Mucosa of rectum (tissue), 2 donors: ENCODE data around the gene GPATCH2L.
A peak's percentile ranks its signal among the peaks of the same experiment; 100 is the strongest.

Experiments
- H3K27ac ChIP-seq, 2 donors: one replicate each; pipeline ENCODE4 v1.7.0; 2013; ENCODE audit warnings: inconsistent platforms in 2 of 2, low read depth in 2 of 2, low read length in 2 of 2
- H3K27me3 ChIP-seq, 2 donors: one replicate each; pipeline ENCODE4 v1.7.0; 2013; ENCODE audit warnings: low read length in 2 of 2; ENCODE audit not compliant: control insufficient read depth in 2 of 2, insufficient read depth in 2 of 2
- H3K36me3 ChIP-seq, 2 donors: one replicate each; pipeline ENCODE4 v1.7.0; 2013; ENCODE audit warnings: low read length in 2 of 2; ENCODE audit not compliant: control insufficient read depth in 2 of 2, insufficient read depth in 2 of 2
- H3K4me1 ChIP-seq, 2 donors: one replicate each; pipeline ENCODE4 v1.7.0; 2013; ENCODE audit warnings: low read length in 2 of 2, mild to moderate bottlenecking in 1 of 2; ENCODE audit not compliant: control insufficient read depth in 2 of 2, insufficient read depth in 2 of 2
- H3K4me3 ChIP-seq, 2 donors: one replicate each; pipeline ENCODE4 v1.7.0; 2013; ENCODE audit warnings: low read length in 2 of 2
- H3K9ac ChIP-seq, 2 donors: one replicate each; pipeline ENCODE4 v1.7.0; 2013; ENCODE audit warnings: low read length in 2 of 2, low read depth in 1 of 2, mild to moderate bottlenecking in 1 of 2
- H3K9me3 ChIP-seq, 2 donors: one replicate each; pipeline ENCODE4 v1.7.0; 2013; ENCODE audit warnings: low read length in 2 of 2; ENCODE audit not compliant: control insufficient read depth in 2 of 2
- donor health status: healthy.
- donor health status: Normal muscosa, but diverticular disease.

Gene GPATCH2L

DNA sequence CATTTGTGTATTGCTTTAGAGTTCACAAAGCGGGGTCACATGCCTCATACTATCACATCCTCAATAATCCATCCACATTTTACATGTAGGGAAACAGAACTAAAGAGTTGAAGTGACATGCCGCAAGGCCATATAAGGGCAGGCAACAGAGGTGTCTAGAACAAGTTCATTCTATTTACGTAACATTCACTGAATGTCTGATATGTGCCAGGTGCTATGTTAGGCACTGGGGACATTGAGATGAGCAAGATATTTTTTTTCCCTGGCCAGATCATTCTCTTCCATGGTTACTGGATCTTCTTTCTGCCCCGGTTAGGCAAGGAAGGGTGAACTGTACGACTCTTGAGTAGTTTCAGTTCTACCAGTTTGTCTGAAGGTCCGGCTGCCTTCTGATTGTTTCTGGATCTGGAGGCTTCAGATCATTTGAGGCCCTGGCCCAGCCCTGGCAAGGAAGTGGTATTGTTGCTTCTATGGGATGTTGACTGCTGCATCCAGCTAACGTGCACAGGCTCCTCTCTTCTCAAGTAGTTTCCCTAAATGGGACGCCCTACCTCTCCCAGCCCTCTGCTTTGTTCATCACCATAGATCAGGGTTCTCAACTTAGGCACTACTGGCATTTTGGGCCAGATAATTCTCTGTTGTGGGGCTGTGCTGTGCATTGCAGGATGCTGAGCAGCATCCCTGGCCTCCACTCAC, 12.1 kb downstream of the GPATCH2L start:
- no peaks in the 10 kb centered on the region for H3K9me3 ChIP-seq
- no peak overlapping the region for H3K27ac ChIP-seq
- H3K4me1 ChIP-seq, result no peaks in the 10 kb centered on the region
- H3K36me3 ChIP-seq, result peaks cover 27 to 31% of the 10 kb centered on the region in 2 donors
- H3K27me3 ChIP-seq, result no peaks in the 10 kb centered on the region
- no peak overlapping the region for H3K9ac ChIP-seq
- no peak overlapping the region for H3K4me3 ChIP-seq

GRCh38 chr14:76168531-76168930, 16.8 kb downstream of the GPATCH2L start:
- Histone ChIP-seq H3K4me1 (no peaks in the 10 kb centered on the region), H3K36me3 (peaks cover 33 to 39% of the 10 kb centered on the region in 2 donors), H3K9ac (no peak overlapping the region), H3K27ac (no peak overlapping the region), H3K9me3 (no peaks in the 10 kb centered on the region), H3K4me3 (no peak overlapping the region), H3K27me3 (no peaks in the 10 kb centered on the region)

- Histone ChIP-seq H3K27ac (no peak overlapping the region), H3K36me3 (peaks cover 33 to 41% of the 10 kb centered on the region in 2 donors), H3K9ac (no peak overlapping the region), H3K9me3 (no peaks in the 10 kb centered on the region), H3K4me1 (no peaks in the 10 kb centered on the region), H3K27me3 (no peaks in the 10 kb centered on the region), H3K4me3 (no peak overlapping the region)
Measured at GRCh38 chr14:76169776-76170175, 18.1 kb downstream of the GPATCH2L start.

- Histone ChIP-seq H3K4me3 (no peak overlapping the region), H3K27ac (no peak overlapping the region), H3K9ac (no peak overlapping the region), H3K9me3 (no peaks in the 10 kb centered on the region), H3K36me3 (peaks cover 29 to 46% of the 10 kb centered on the region in 2 donors), H3K27me3 (no peaks in the 10 kb centered on the region), H3K4me1 (no peaks in the 10 kb centered on the region)
Measured at GRCh38 chr14:76174982-76175381, 23.3 kb downstream of the GPATCH2L start.

DNA sequence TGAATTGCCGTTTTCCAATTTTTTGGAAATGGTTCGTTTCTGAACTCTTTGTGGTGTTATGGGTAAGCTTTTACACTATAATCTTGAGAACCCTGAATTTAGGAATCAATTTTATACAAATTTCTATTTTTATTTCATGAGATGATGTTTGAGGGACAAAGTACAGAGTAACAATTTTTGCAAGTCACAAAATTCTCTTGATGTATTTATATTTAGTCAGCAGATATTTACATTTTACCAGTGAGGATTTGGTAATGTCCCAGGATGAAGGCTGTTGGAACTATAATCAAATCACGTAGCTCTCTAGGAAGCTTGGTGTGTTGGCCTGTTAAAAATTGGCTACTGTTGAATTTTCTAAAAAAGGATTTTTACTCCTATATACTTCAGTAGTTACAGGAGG, 24.2 kb downstream of the GPATCH2L start:
- Histone ChIP-seq H3K36me3 (peaks cover 36 to 54% of the 10 kb centered on the region in 2 donors), H3K27ac (no peak overlapping the region), H3K4me1 (no peaks in the 10 kb centered on the region), H3K9me3 (no peaks in the 10 kb centered on the region), H3K9ac (no peak overlapping the region), H3K4me3 (no peak overlapping the region), H3K27me3 (no peaks in the 10 kb centered on the region)

- peaks cover 32 to 64% of the 10 kb centered on the region in 2 donors for H3K36me3 ChIP-seq
- no peak overlapping the region for H3K4me3 ChIP-seq
- H3K9me3 ChIP-seq, result no peaks in the 10 kb centered on the region
- no peaks in the 10 kb centered on the region for H3K4me1 ChIP-seq
- no peak overlapping the region for H3K9ac ChIP-seq
- no peaks in the 10 kb centered on the region for H3K27me3 ChIP-seq
- no peak overlapping the region for H3K27ac ChIP-seq
Measured at GRCh38 chr14:76181546-76181945, 29.8 kb downstream of the GPATCH2L start.

DNA sequence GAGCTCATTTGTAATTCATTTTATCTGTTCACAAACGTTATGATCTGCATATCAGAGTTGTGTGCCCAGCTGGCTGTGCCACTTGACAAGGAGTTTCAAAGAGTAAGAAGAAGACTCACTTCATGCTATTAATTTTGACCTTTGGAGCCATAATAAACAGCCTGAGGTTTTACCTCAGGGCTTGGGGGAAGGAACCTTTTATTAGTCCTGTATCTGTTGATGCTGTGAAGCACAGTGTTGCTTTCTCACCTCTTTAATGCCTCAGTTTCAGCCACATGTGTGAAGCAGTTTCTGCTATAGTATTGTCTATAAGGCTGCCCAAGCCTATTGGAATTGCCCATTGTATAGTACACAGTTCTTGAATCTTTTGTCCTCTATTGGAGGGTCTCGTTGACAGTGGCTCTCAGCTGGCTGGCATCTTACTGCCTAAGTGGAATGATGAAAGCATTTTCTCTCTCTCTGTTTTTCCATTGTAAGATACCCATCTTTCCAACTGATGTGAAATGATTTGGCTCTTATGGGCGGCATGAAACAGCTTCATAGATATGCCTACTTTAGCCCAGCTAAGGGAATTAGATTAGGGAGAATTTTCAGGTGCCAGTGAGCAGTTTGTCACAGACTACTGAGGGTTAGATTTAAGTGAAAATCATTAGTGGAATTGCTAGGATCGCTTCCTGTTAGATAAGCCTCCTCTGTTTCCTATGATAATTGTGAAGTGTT, 34.7 kb downstream of the GPATCH2L start:
- Histone ChIP-seq H3K36me3 (peaks cover 19 to 27% of the 10 kb centered on the region in 2 donors), H3K9me3 (no peaks in the 10 kb centered on the region), H3K27me3 (no peaks in the 10 kb centered on the region), H3K27ac (no peak overlapping the region), H3K9ac (no peak overlapping the region), H3K4me1 (no peaks in the 10 kb centered on the region), H3K4me3 (no peak overlapping the region)

DNA sequence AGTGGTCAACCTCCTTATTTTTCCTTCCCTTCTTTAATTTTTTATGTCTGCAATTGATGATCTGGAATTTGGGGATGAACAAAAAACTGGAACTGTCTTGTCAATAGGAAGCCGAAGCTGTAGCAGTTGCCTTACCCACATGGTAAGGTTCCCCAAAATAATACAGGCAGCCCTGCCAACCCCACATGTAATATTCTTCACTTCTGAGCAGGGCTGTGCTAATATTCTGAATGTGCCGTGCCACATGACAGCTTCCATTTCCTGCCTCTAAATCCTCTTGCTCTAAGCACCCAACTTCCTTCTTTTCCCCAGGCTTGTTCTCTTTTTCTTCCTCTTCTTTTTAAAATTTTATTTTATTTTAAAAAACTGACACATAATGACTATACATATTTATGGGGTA, 39.6 kb downstream of the GPATCH2L start:
- Histone ChIP-seq H3K9ac (no peak overlapping the region), H3K9me3 (no peaks in the 10 kb centered on the region), H3K4me1 (no peaks in the 10 kb centered on the region), H3K27me3 (no peaks in the 10 kb centered on the region), H3K4me3 (no peak overlapping the region), H3K27ac (peak overlapping the region in 1 of 2 donors; percentile 41), H3K36me3 (peaks cover 36% of the 10 kb centered on the region in 2 donors)

DNA sequence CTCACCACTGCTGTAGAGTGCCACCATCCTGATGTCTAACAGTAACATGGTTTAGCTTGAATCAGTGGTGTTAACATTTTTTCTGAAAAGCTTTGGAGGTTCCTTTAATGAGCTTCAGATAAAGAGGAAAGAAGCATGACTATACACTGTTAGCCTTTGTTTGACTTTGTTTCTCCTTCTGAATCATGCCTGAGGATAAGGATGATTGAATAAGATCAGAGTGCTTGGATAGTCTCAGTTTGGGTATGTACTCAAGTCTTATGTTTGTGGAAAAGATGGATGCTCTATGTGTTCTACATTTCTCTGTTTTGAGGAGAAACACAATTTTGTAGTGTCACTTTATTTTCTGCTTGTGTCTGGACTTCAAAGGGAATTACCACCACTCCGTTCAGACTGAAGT, 42.0 kb downstream of the GPATCH2L start:
- no peak overlapping the region for H3K9ac ChIP-seq
- H3K27me3 ChIP-seq, result no peaks in the 10 kb centered on the region
- H3K36me3 ChIP-seq, result peaks cover 49 to 53% of the 10 kb centered on the region in 2 donors
- no peak overlapping the region for H3K27ac ChIP-seq
- H3K4me1 ChIP-seq, result no peaks in the 10 kb centered on the region
- H3K4me3 ChIP-seq, result no peak overlapping the region
- H3K9me3 ChIP-seq, result no peaks in the 10 kb centered on the region

- Histone ChIP-seq H3K4me3 (no peak overlapping the region), H3K4me1 (no peaks in the 10 kb centered on the region), H3K27me3 (no peaks in the 10 kb centered on the region), H3K9ac (no peak overlapping the region), H3K36me3 (peaks cover 49 to 53% of the 10 kb centered on the region in 2 donors), H3K9me3 (no peaks in the 10 kb centered on the region), H3K27ac (no peak overlapping the region)
Measured at GRCh38 chr14:76194327-76194726, 42.6 kb downstream of the GPATCH2L start.
